ENCODE measurements around the gene TUT4.
A peak's percentile ranks its signal among the peaks of the same experiment; 100 is the strongest.

Gene TUT4

GRCh38 chr1:52569449-52570210 lies 16.7 kb upstream of the TUT4 start:
- DNase-seq, result no peak

GRCh38 chr1:52567943-52568342 lies 15.1 kb upstream of the TUT4 start:
- DNase-seq, result no peak

- DNase-seq, result no peak
Observed at GRCh38 chr1:52562766-52563165, 9.9 kb upstream of the TUT4 start.

GRCh38 chr1:52559875-52560274 lies 7.0 kb upstream of the TUT4 start:
- DNase-seq, result no peak

- DNase-seq, result peak; percentile 90
Observed at GRCh38 chr1:52558941-52559340, 6.0 kb upstream of the TUT4 start.

- DNase-seq, result no peak
Observed at GRCh38 chr1:52556641-52557360, 3.9 kb upstream of the TUT4 start.

- no peak for DNase-seq
Observed at GRCh38 chr1:52554756-52555155, 1.9 kb upstream of the TUT4 start.

GRCh38 chr1:52554267-52554640 lies 1.4 kb upstream of the TUT4 start:
- no peak for DNase-seq

GRCh38 chr1:52553362-52554266 lies 722 bp upstream of the TUT4 start:
- peak; percentile 67 for DNase-seq

GRCh38 chr1:52552236-52552504 lies 722 bp downstream of the TUT4 start:
- DNase-seq, result peak; percentile 84

GRCh38 chr1:52551507-52552235 lies 1.2 kb downstream of the TUT4 start:
- DNase-seq, result no peak

- no peak for DNase-seq
Observed at GRCh38 chr1:52550447-52550846, 2.4 kb downstream of the TUT4 start.

- DNase-seq, result no peak
Observed at GRCh38 chr1:52549267-52549666, 3.6 kb downstream of the TUT4 start.

- DNase-seq, result no peak
Observed at GRCh38 chr1:52546852-52547251, 6.0 kb downstream of the TUT4 start.

- DNase-seq, result no peak
Observed at GRCh38 chr1:52544665-52545525, 8.0 kb downstream of the TUT4 start.

GRCh38 chr1:52542085-52542688 lies 10.7 kb downstream of the TUT4 start:
- DNase-seq, result no peak

- no peak for DNase-seq
Observed at GRCh38 chr1:52534928-52535764, 17.7 kb downstream of the TUT4 start.

GRCh38 chr1:52533713-52534112 lies 19.2 kb downstream of the TUT4 start:
- no peak for DNase-seq

GRCh38 chr1:52532731-52533327 lies 20.1 kb downstream of the TUT4 start:
- no peak for DNase-seq

- no peak for DNase-seq
Observed at GRCh38 chr1:52532247-52532646, 20.6 kb downstream of the TUT4 start.

Measured in NCI-H2029 treated with DMSO at 0.1 percent for 48 hours (cell line).